Keratinocyte (primary cell): ENCODE data around the gene GRIN3A. TPM values are rescaled to one million over a fixed set of nuclear protein-coding genes. Genes with fewer than 3 reads are reported as not detected.

Source experiments
- DNase-seq: peaks from one replicate; pipeline ENCODE4 v3.0.0-alpha.2; 2011; ENCODE audit warnings: low read depth, missing footprints, low spot score
- FAIRE-seq: peaks from 2 replicates; lab custom pipeline; 2011; peaks lifted over from hg19 to GRCh38; lab: Jason Lieb, UNC
- H2AFZ ChIP-seq: 2 replicates; pipeline ENCODE4 v1.6.0; 2012; ENCODE audit warnings: low read length, control low read depth, inconsistent platforms; ENCODE audit not compliant: control insufficient read depth
- H3K27ac ChIP-seq: 2 replicates; pipeline ENCODE4 v1.5.1; 2011; ENCODE audit warnings: low read length; ENCODE audit not compliant: control insufficient read depth, insufficient read depth
- H3K27me3 ChIP-seq: 3 replicates; pipeline ENCODE4 v1.6.0; 2011; ENCODE audit warnings: low read length; ENCODE audit not compliant: control insufficient read depth, insufficient read depth; ENCODE audit errors: extremely low read depth
- H3K36me3 ChIP-seq, 2 experiments: 2 replicates in 1 of 2; 3 replicates in 1 of 2; pipeline ENCODE4 v1.5.1; 2011; ENCODE audit warnings: low read length in 2 of 2, mild to moderate bottlenecking in 1 of 2; ENCODE audit not compliant: control insufficient read depth in 2 of 2, insufficient read depth in 2 of 2; ENCODE audit errors: extremely low read depth in 1 of 2
- H3K4me1 ChIP-seq: 3 replicates; pipeline ENCODE4 v1.5.1; 2011; ENCODE audit warnings: low read length; ENCODE audit not compliant: control insufficient read depth, insufficient read depth; ENCODE audit errors: extremely low read depth
- H3K4me2 ChIP-seq: 3 replicates; pipeline ENCODE4 v1.6.0; 2011; ENCODE audit warnings: low read depth, low read length; ENCODE audit not compliant: control insufficient read depth, insufficient read depth; ENCODE audit errors: extremely low read depth
- H3K4me3 ChIP-seq, 3 experiments: fragments of 200-600 bp in 1 of 3; sonication (generic) in 1 of 3; 2 replicates in 2 of 3; 3 replicates in 1 of 3; pipeline ENCODE4 v1.5.1; 2011 to 2016; ENCODE audit warnings: low read length in 3 of 3, mild to moderate bottlenecking in 3 of 3, control low read depth in 2 of 3, inconsistent platforms in 1 of 3, low read depth in 1 of 3, mixed read lengths in 1 of 3, mixed run types in 1 of 3, moderate library complexity in 1 of 3; ENCODE audit not compliant: control insufficient read depth in 2 of 3, insufficient read depth in 2 of 3; ENCODE audit errors: extremely low read depth in 1 of 3
- H3K79me2 ChIP-seq: 2 replicates; pipeline ENCODE4 v1.6.0; 2012; ENCODE audit warnings: low read length; ENCODE audit not compliant: control insufficient read depth, insufficient read depth
- H3K9ac ChIP-seq: 3 replicates; pipeline ENCODE4 v1.6.0; 2011; ENCODE audit warnings: low read length; ENCODE audit not compliant: control insufficient read depth, insufficient read depth; ENCODE audit errors: extremely low read depth
- H3K9me1 ChIP-seq: 3 replicates; pipeline ENCODE4 v1.6.0; 2011; ENCODE audit warnings: low read length; ENCODE audit not compliant: control insufficient read depth, insufficient read depth; ENCODE audit errors: extremely low read depth
- H3K9me3 ChIP-seq: 2 replicates; pipeline ENCODE4 v1.5.1; 2012; ENCODE audit warnings: low read depth, low read length; ENCODE audit not compliant: control insufficient read depth
- H4K20me1 ChIP-seq: 3 replicates; pipeline ENCODE4 v1.6.0; 2011; ENCODE audit warnings: low read length; ENCODE audit not compliant: control insufficient read depth, insufficient read depth; ENCODE audit errors: extremely low read depth
- EZH2 ChIP-seq: IDR thresholded peaks from one replicate; pipeline ENCODE4 v1.6.1; 2012; ENCODE audit warnings: inconsistent platforms, mild to moderate bottlenecking, low read length, moderate library complexity
- dilution Hi-C: fragments of 300-500 bp; cut with MboI; formaldehyde crosslinking; loops from one replicate; pipeline ENCODE4 v1.7.0; 2020; ENCODE audit warnings: low sequenced_read_pairs; ENCODE audit not compliant: extremely low pct_ligation_motif_present
- polyA plus RNA-seq, 5 experiments: library from polyadenylated mRNA; depleted of rRNA in 3 of 5; stranded (reverse) in 3 of 5; stranded (forward) in 1 of 5; unstranded in 1 of 5; fragments of >200 nt; gene quantifications; 1 replicate in 1 of 5; 2 replicates in 3 of 5; 3 replicates in 1 of 5; pipeline versions ENCODE4 v1.2.1 to v1.2.3, GENCODE V29; 2011 to 2012; ENCODE audit warnings: missing spikeins in 2 of 5, low read depth in 1 of 5, low replicate concordance in 1 of 5
- TF ChIP-seq, protein P1 (sequence below), 3 experiments: IDR thresholded peaks in 1 of 3; conservative IDR thresholded peaks in 1 of 3; optimal IDR thresholded peaks in 1 of 3; 2 replicates in 2 of 3; 3 replicates in 1 of 3; pipeline versions ENCODE3 to v1.5.1; 2011; ENCODE audit warnings: low read length in 3 of 3, mild to moderate bottlenecking in 3 of 3, moderate library complexity in 2 of 3, control low read depth in 1 of 3, inconsistent platforms in 1 of 3; ENCODE audit not compliant: insufficient read depth in 2 of 3; ENCODE audit errors: extremely low read depth in 1 of 3

Gene GRIN3A
- polyA plus RNA-seq, 1 donor (not counting 4 experiments of a cell fraction or from before 2014, with no cell fraction given): not detected

DNA sequence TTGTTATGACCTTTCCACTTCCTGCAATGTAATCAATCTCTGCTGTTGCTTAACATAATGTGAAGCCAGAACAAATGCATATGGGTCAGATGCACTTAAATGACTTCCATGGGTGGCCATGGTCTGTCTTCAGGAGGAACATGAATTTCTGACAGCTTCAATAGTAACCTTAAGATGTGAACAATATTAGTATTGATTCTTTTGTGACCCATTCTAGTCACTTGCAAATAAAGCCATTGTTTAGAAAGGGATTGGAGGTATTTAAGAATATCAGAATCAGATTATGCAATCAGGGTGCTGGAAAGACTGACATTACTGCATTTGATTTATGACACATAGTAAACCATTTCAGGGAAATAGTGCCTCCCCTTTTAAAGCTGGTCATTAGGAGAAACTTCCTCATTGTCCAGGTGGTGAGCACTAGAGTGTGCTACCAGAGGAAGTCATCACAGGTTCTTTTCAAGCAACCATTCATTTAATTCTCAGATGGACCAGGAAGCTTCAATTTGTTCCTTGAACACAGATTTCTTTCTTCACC is 32.1 kb downstream of the GRIN3A start:
- DNase-seq (no peak), FAIRE-seq (no peak)
- H3K4me2 ChIP-seq: no peak overlapping the region
- H3K27ac ChIP-seq: no peak overlapping the region
- H3K9ac ChIP-seq: no peak overlapping the region
- H2AFZ ChIP-seq: no peak overlapping the region
- dilution Hi-C loops: no loop called here
- no peak for TF ChIP-seq EZH2
- TF ChIP-seq, protein P1, sequence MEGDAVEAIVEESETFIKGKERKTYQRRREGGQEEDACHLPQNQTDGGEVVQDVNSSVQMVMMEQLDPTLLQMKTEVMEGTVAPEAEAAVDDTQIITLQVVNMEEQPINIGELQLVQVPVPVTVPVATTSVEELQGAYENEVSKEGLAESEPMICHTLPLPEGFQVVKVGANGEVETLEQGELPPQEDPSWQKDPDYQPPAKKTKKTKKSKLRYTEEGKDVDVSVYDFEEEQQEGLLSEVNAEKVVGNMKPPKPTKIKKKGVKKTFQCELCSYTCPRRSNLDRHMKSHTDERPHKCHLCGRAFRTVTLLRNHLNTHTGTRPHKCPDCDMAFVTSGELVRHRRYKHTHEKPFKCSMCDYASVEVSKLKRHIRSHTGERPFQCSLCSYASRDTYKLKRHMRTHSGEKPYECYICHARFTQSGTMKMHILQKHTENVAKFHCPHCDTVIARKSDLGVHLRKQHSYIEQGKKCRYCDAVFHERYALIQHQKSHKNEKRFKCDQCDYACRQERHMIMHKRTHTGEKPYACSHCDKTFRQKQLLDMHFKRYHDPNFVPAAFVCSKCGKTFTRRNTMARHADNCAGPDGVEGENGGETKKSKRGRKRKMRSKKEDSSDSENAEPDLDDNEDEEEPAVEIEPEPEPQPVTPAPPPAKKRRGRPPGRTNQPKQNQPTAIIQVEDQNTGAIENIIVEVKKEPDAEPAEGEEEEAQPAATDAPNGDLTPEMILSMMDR (optimal IDR thresholded peaks at IDR 0.05 in 1 of 3, IDR thresholded peaks at IDR 0.05 in 1 of 3, conservative IDR thresholded peaks at IDR 0.05 in 1 of 3; ENCODE audit: extremely low read depth in 1 of 3, insufficient read depth in 2 of 3, low read length in 3 of 3): no peak
- no peaks in the 10 kb centered on the region for H4K20me1 ChIP-seq
- no peaks in the 10 kb centered on the region for H3K79me2 ChIP-seq
- H3K9me1 ChIP-seq: no peaks in the 10 kb centered on the region
- H3K9me3 ChIP-seq: no peaks in the 10 kb centered on the region
- H3K27me3 ChIP-seq: peaks cover 10% of the 10 kb centered on the region
- no peak overlapping the region for H3K4me3 ChIP-seq
- H3K4me1 ChIP-seq: no peaks in the 10 kb centered on the region
- no peaks in the 10 kb centered on the region for H3K36me3 ChIP-seq

DNA sequence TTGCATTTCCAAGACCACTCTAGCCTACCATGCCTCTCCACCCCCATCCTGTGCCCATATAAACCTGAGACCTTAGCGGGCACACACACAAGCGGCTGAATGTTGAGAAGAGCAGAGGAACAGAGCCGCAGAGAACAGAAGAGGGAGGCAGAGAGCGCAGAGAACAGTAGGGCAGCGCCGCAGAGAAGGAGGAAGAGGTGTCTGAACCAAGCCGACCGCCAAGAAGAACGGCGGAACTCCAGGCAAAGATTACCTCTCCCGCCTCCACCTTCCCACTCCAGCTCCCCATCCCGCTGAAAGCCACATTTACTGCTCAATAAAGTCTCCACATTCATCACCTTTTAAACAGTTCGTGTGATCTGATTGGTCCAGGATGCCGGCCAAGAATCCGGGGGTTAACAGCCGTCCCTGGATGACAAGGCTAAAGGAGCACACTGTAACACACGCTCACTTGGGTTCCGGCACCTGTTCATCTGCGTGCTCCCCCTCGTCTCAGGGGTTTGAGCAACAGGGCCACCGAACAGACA is 33.2 kb downstream of the GRIN3A start:
- no peak for FAIRE-seq

More for the DNA sequence above, 33.2 kb downstream of the GRIN3A start:
- H3K27ac ChIP-seq: no peak overlapping the region
- no peaks in the 10 kb centered on the region for H3K9me3 ChIP-seq
- peaks cover 10% of the 10 kb centered on the region for H3K27me3 ChIP-seq
- dilution Hi-C loops: no loop called here
- H3K36me3 ChIP-seq: no peaks in the 10 kb centered on the region
- H3K4me2 ChIP-seq: peak overlapping the region; percentile 66
- no peaks in the 10 kb centered on the region for H3K9me1 ChIP-seq
- H2AFZ ChIP-seq: peak overlapping the region; percentile 89
- TF ChIP-seq, protein P1 (optimal IDR thresholded peaks at IDR 0.05 in 1 of 3, IDR thresholded peaks at IDR 0.05 in 1 of 3, conservative IDR thresholded peaks at IDR 0.05 in 1 of 3; ENCODE audit: extremely low read depth in 1 of 3, insufficient read depth in 2 of 3, low read length in 3 of 3): peak; percentile 16 to 42 (median 38)
- no peak for TF ChIP-seq EZH2
- DNase-seq: no peak
- H4K20me1 ChIP-seq: no peaks in the 10 kb centered on the region
- H3K4me3 ChIP-seq: peak overlapping the region in 1 of 3 experiments; percentile 26
- H3K4me1 ChIP-seq: no peaks in the 10 kb centered on the region
- no peaks in the 10 kb centered on the region for H3K79me2 ChIP-seq
- no peak overlapping the region for H3K9ac ChIP-seq
